ENCODE results near the gene AIM2. TPM values are rescaled to one million over a fixed set of nuclear protein-coding genes. Genes with fewer than 3 reads are reported as not detected.

Gene AIM2, protein sequence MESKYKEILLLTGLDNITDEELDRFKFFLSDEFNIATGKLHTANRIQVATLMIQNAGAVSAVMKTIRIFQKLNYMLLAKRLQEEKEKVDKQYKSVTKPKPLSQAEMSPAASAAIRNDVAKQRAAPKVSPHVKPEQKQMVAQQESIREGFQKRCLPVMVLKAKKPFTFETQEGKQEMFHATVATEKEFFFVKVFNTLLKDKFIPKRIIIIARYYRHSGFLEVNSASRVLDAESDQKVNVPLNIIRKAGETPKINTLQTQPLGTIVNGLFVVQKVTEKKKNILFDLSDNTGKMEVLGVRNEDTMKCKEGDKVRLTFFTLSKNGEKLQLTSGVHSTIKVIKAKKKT
- under 1 TPM in 1 of 2 donors, not detected in 1; 0.80 TPM for total RNA-seq

DNA sequence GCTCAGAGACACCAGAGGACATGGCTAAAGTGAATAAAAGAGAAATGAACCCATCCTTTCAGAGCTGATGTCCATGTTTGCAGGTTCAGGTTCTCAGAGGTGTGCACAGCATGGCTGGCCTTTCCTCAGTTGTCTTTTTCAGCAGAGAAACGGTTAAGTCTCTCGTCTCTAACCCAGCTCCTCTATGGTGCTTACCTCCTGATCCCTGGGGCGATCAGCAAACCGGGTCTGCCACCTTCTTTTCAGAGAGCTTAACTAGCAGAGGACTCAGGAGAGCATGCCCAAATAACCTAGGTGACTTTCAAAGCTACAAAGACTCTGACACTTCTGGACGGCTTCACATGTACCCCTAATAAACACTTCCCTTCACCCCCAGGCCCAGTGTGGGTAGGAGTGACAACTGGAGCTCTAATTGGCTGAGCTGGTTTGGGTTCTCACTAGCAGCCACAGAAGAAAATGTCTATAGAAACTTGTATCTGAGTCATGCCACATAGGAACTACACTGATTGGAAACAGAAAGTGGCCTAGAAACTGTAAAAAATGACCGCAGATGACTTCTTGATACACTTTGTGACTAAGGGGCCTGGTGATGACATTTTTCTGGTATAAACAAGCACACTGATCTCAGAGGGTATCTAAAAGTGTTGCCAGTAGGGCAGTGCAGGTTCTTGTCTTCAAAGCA is at the start of gene AIM2:
Gene AIM2 (minus strand): TSS at position 329 of the 682 bp plus-strand sequence. CDS start 3,267 bp downstream, outside the sequence.
- intact Hi-C loops (cut with DNase I) = loop anchor here (10.0 kb wide), 1 partner anchor 872 kb away; no protein-coding TSS in a partner anchor
- Histone ChIP-seq H3K27me3 (replicated peaks; ENCODE audit: insufficient read depth) (no peaks in the 10 kb centered on the region), H3K36me3 (no peaks in the 10 kb centered on the region), H3K9me3 (no peaks in the 10 kb centered on the region), H3K27ac (no peak within 1 kb of the TSS), H3K4me1 (replicated peaks) (no peaks in the 10 kb centered on the region), H3K4me3 (no peak within 1 kb of the TSS)
- no peak for DNase-seq (ENCODE audit: low spot score)
- TF ChIP-seq, protein P1, sequence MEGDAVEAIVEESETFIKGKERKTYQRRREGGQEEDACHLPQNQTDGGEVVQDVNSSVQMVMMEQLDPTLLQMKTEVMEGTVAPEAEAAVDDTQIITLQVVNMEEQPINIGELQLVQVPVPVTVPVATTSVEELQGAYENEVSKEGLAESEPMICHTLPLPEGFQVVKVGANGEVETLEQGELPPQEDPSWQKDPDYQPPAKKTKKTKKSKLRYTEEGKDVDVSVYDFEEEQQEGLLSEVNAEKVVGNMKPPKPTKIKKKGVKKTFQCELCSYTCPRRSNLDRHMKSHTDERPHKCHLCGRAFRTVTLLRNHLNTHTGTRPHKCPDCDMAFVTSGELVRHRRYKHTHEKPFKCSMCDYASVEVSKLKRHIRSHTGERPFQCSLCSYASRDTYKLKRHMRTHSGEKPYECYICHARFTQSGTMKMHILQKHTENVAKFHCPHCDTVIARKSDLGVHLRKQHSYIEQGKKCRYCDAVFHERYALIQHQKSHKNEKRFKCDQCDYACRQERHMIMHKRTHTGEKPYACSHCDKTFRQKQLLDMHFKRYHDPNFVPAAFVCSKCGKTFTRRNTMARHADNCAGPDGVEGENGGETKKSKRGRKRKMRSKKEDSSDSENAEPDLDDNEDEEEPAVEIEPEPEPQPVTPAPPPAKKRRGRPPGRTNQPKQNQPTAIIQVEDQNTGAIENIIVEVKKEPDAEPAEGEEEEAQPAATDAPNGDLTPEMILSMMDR (IDR thresholded peaks at IDR 0.05) = no peak
- TF ChIP-seq POLR2AphosphoS5 (IDR thresholded peaks at IDR 0.05) (no peak), POLR2A (IDR thresholded peaks at IDR 0.05) (no peak)
- 53% methylated on average over 6 of the region's 6 CpGs for WGBS

DNA sequence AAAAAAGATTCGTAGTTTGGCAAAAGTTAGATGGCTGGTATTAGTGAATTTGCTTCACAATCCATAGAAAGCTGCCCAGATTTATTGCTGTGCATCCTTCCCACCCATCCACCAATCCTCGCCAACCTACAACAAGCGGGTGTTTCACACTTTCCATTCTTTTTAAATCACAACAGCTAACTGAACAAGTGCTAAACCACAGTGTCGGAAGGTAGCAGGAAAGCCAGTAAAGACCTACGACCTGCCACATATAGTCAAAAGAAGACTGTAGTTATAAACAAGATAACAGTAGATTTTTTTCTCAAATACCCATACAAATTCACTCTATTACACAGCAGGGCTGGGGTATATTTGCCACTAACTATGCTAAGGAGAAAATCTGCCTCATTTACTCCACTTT is 47.0 kb upstream of the AIM2 start:
- DNase-seq (ENCODE audit: low spot score) = no peak
- no peaks in the 10 kb centered on the region for H3K9me3 ChIP-seq
- TF ChIP-seq POLR2AphosphoS5 (IDR thresholded peaks at IDR 0.05) (no peak), POLR2A (IDR thresholded peaks at IDR 0.05) (no peak)
- TF ChIP-seq, protein P1 (IDR thresholded peaks at IDR 0.05) = no peak
- 88% methylated on average over 5 of the region's 5 CpGs for WGBS
- intact Hi-C loops (cut with DNase I) = no loop called here
- H3K27me3 ChIP-seq (replicated peaks; ENCODE audit: insufficient read depth) = no peaks in the 10 kb centered on the region
- no peaks in the 10 kb centered on the region for H3K36me3 ChIP-seq
- no peak overlapping the region for H3K27ac ChIP-seq
- H3K4me1 ChIP-seq (replicated peaks) = no peaks in the 10 kb centered on the region
- H3K4me3 ChIP-seq = no peak overlapping the region

DNA sequence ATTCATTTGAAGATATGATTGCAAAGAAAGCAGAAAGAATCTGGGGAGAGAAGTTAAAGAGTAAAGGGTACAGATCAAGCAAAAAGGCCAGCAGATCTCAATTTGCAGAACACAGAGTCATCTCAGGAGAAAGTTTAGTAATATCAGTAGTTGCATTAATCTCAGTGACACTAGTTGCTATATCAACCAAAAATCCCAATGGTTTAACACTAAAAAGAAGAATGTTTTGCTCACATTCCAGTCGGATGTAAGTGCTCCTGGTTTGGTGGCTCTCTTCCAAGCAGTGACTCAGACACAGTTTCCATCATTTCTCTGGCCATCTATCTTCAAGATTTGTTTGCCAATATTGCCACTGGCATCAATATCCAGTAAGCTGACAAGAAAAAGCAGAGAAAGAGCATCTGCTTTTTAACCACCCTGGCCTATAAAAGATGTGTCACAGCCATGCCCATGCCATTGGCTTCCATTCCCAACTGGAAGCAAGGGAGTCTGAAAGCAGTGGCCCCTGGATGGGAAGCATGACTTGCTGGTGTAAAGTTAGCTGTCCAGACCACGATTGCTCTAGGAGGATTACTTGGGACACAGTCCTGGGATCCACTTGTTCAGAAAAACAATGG is 45.5 kb upstream of the AIM2 start:
- Histone ChIP-seq H3K4me3 (no peak overlapping the region), H3K27ac (no peak overlapping the region), H3K36me3 (no peaks in the 10 kb centered on the region), H3K27me3 (replicated peaks; ENCODE audit: insufficient read depth) (no peaks in the 10 kb centered on the region), H3K9me3 (no peaks in the 10 kb centered on the region), H3K4me1 (replicated peaks) (no peaks in the 10 kb centered on the region)
- no peak for DNase-seq (ENCODE audit: low spot score)
- TF ChIP-seq, protein P1 (IDR thresholded peaks at IDR 0.05) = no peak
- no peak for TF ChIP-seq POLR2A (IDR thresholded peaks at IDR 0.05)
- TF ChIP-seq POLR2AphosphoS5 (IDR thresholded peaks at IDR 0.05) = no peak
- WGBS = 66% methylated on average over 2 of the region's 2 CpGs
- intact Hi-C loops (cut with DNase I) = no loop called here

DNA sequence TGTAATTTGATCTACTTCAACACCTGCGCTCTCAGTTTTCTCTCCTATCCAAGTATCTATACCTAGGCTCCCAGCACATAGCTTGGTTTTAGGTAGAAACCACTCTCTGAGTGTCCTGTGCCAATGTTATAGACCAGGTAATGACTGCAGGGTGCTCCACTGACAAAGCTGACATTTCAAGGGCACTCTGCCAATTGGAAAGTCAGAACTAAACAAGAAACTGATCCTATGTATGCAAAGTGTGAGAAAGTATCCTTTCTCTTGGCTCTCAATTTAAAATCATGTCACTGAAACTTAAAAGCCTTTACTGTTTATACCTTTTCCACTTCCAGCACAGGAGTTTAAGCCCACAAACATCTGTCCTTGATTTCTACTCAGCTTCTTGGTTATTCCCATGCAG is 45.0 kb upstream of the AIM2 start:
- Histone ChIP-seq H3K4me3 (no peak overlapping the region), H3K9me3 (no peaks in the 10 kb centered on the region), H3K36me3 (no peaks in the 10 kb centered on the region), H3K4me1 (replicated peaks) (no peaks in the 10 kb centered on the region), H3K27ac (no peak overlapping the region), H3K27me3 (replicated peaks; ENCODE audit: insufficient read depth) (no peaks in the 10 kb centered on the region)
- TF ChIP-seq POLR2A (IDR thresholded peaks at IDR 0.05) (no peak), POLR2AphosphoS5 (IDR thresholded peaks at IDR 0.05) (no peak)
- TF ChIP-seq, protein P1 (IDR thresholded peaks at IDR 0.05) = no peak
- 64% methylated on average over 1 of the region's 1 CpG for WGBS
- no peak for DNase-seq (ENCODE audit: low spot score)
- intact Hi-C loops (cut with DNase I) = no loop called here

Data from prostate gland (tissue), 2 donors.